Retinal pigment epithelial cell (primary cell): ENCODE measurements around the gene APOLD1.
"Not testable (repeated sequence)": the region's sequence is repeated elsewhere in the genome, so short reads cannot be mapped to it uniquely, and the experiment has no call there.

ENCODE experiments used
- DNase-seq: peaks from one replicate; pipeline ENCODE4 v3.0.0-alpha.2; 2010; ENCODE audit warnings: low read depth
- H3K4me3 ChIP-seq: 2 replicates; pipeline ENCODE4 v1.5.1; 2011; ENCODE audit warnings: mild to moderate bottlenecking, low read length, control low read depth, moderate library complexity
- TF ChIP-seq, protein P1 (sequence below): conservative IDR thresholded peaks from 2 replicates; pipeline ENCODE4 v1.5.1; 2011; ENCODE audit warnings: low read depth, low read length, control low read depth, inconsistent platforms

Gene APOLD1, protein sequence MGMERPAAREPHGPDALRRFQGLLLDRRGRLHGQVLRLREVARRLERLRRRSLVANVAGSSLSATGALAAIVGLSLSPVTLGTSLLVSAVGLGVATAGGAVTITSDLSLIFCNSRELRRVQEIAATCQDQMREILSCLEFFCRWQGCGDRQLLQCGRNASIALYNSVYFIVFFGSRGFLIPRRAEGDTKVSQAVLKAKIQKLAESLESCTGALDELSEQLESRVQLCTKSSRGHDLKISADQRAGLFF

DNA sequence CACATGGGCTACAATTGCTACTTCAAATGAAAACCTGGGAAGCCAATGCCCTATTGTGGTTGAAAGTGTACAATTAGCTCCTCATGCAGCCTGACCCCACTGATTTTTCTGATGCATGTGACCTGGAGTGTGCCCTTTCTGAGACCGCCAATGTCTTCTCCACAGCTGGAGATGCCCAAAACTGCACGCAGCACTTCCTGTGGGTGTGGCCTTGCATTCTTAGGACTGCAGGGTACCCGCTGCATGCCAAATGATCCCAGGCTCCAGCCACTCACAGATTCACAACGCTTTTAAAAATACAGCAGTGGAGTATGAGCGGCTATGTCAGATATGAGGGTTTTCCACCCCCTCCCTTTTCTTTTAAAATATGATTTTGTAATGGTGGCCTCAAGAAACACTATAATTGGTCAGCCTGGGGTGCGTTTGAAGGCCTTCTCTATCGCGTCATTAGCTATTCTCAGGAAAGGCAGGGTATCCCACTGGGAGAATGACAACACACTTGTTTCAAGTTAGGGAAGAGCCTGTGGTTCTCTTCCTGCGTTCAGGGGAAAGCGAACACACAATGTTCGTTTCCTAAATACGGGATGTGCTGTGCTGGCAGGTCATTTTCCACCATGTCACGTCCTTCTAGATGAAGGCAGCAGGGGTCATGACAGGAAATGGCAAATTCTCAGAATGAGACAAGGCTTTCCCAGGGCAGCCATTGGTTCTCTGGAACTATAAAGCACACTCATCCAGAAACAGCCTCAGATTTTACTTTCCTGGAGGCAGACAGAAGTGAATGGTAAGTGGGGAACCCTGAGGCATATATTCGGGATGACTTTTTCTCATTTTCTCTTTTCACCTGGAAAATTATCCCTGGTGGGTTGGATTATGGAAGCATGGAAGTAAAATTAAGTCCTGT, at the start of gene APOLD1:
Gene APOLD1, plus strand, starts transcription at position 749 of the 904 bp plus-strand sequence. Its CDS starts 33 bp downstream, at position 782.
- TF ChIP-seq, protein P1, sequence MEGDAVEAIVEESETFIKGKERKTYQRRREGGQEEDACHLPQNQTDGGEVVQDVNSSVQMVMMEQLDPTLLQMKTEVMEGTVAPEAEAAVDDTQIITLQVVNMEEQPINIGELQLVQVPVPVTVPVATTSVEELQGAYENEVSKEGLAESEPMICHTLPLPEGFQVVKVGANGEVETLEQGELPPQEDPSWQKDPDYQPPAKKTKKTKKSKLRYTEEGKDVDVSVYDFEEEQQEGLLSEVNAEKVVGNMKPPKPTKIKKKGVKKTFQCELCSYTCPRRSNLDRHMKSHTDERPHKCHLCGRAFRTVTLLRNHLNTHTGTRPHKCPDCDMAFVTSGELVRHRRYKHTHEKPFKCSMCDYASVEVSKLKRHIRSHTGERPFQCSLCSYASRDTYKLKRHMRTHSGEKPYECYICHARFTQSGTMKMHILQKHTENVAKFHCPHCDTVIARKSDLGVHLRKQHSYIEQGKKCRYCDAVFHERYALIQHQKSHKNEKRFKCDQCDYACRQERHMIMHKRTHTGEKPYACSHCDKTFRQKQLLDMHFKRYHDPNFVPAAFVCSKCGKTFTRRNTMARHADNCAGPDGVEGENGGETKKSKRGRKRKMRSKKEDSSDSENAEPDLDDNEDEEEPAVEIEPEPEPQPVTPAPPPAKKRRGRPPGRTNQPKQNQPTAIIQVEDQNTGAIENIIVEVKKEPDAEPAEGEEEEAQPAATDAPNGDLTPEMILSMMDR = no peak

DNA sequence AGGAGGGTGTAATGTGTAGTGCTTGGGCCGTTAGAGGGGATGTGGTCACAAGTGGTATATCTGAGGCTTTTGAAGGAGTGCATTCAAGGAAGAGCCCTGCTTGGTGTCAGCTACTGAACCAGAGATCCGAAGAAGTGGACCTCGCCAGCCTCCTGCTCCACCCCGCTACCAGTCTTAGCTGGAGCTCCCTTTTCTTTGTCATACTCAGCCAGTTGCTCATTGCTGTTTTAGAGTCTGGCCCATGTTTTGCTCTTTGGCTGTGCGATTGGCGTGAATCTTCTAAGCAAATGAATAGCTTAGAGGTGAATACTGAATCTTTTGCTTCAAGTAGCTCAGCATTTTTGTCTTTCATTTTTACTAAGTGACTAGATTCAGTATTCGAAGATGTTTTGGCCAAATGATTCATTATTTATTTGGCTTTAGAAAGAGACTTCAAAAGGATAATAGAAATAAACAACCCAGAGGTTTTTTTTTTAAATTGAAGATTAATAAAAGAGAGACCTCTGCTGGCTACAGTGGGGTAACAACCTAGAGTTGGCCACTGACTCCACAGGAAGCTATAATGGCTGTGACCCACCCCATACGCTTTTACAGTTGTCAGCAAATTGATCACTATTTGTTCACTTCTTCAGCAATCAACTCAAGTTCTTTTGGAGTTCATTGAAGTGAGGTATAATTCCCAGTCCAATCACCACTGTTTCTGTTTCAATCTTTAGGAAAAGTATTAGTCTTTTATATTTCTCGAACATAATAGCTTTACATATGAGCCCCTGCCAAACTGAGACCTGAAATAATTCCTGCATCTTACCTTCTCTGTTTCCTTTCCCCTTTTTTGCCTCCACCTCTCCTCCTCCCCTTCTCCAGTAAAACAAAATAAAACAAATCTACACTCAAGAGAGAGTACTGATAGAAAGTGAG, 48.4 kb upstream of the APOLD1 start:
- no peak overlapping the region for H3K4me3 ChIP-seq
- TF ChIP-seq, protein P1 = peak; percentile 62
- no peak for DNase-seq

More for the DNA sequence above, at the start of gene APOLD1:
- H3K4me3 ChIP-seq = peak within 1 kb of the TSS; percentile 45
- DNase-seq = no peak

DNA sequence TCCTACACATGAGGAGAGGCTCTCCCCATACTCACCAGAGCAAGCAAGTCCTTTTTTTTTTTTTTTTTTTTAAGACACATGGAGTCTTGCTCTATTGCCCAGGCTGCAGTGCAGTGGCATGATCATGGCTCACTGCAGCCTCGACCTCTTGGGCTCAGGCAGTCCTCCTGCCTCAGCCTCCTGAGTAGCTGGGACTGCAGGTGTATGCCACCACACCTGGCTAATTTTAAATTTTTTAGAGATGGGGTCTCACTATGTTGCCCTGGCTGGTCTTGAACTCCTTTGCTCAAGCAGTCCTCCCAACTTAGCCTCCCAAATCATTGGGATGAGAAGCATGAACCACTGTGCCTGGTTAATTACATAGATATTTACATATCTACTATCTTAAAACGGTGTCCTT, 47.3 kb upstream of the APOLD1 start:
- H3K4me3 ChIP-seq, DNase-seq: not testable (repeated sequence)

GRCh38 chr12:12741660-12742059, 43.8 kb upstream of the APOLD1 start:
- H3K4me3 ChIP-seq = no peak overlapping the region

DNA sequence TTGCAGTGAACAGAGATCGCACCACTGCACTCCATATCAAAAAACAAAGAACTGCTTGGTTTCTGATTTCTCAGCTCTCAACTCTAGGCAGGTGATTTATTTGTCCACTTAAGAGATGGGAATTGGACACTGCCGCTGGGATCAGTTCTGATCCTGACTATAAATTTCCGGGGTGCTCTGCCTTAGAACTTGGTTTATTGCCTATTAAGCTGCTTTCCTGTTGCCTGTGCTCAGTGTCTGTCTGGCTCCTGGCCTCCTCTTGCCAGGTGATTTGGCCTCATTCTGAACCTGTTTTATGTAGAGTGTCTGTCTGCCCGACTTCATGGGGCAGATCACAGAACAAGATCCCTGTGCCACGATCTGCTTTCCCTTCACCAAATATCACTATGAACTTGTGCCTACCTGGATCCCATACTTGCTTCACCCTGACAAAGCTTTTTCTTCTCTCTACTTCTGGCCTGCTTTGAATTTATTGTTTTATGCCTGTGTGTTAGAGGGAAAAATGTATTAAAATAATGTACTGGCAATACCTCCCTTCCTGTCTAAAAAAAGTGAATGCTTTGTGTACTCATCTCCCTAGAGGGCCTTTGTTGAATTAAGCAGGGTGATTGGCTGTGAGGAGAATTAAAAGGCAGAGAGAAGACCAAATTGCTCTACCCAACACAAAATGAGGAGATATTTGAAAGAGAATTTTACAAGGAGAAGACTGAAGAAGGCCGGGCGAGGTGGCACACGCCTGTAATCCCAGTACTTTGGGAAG, 40.7 kb upstream of the APOLD1 start:
- TF ChIP-seq, protein P1 = no peak
- no peak overlapping the region for H3K4me3 ChIP-seq
- no peak for DNase-seq

More at GRCh38 chr12:12741660-12742059, 43.8 kb upstream of the APOLD1 start:
- TF ChIP-seq, protein P1 = no peak
- DNase-seq = no peak

DNA sequence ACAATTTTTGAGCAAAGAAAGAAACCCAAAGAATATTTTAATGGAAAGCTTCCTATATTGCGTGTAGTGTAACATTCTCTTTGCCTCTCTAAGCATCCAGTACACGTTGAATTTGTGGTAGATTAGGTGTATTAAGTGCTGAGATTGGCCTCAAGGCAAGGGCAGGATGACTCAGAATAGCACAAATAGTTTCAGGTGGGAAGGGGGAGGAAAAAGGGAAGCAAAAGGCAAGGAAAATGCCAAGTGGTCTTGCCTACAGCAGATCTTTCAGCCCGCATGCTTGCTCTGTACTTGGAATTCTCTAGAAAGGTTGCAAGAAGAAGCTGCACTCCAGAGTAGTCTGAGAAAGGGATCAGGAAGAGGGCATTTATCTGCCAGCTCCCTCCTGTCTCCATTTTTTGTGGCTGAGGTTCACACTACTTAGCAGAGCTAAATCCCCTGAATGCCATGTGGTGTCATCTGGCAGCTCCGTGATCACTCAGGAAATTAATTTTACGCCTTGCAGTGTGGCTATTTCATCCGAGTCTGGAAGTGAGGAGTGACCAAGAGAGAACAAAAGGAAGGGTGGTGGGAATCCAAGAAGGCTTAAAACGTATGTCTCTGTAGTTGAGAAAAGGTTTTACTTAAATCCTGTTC, 39.8 kb upstream of the APOLD1 start:
- no peak overlapping the region for H3K4me3 ChIP-seq
- TF ChIP-seq, protein P1 = no peak
- DNase-seq = peak; percentile 60
